SK-N-SH (cell line): ENCODE results near the gene GTF2A1L.

Source experiments
- CTCF ChIP-seq: fragments of 200-600 bp; sonication (generic); IDR thresholded peaks from 2 replicates; pipeline ENCODE4 v1.6.1; 2017; ENCODE audit warnings: antibody characterized with exemption, mild to moderate bottlenecking, moderate library complexity
- ELF1 ChIP-seq: IDR thresholded peaks from 2 replicates; pipeline ENCODE4 v1.4.0; 2012
- EP300 ChIP-seq, 2 experiments: IDR thresholded peaks; 2 replicates each; pipeline versions ENCODE4 v1.4.0 to v1.6.1; 2012; ENCODE audit warnings: borderline replicate concordance in 1 of 2, low read depth in 1 of 2, low read length in 1 of 2
- EZH2phosphoT487 ChIP-seq: fragments of 200-600 bp; sonication (generic); IDR thresholded peaks from 2 replicates; pipeline ENCODE4 v1.6.1; 2017; ENCODE audit warnings: low read depth, mixed run types, mild to moderate bottlenecking, antibody characterized with exemption, moderate library complexity, borderline replicate concordance
- GATA2 ChIP-seq: sonication (generic); formaldehyde crosslinking; IDR thresholded peaks from 2 replicates; pipeline ENCODE4 v1.5.0; 2020; ENCODE audit warnings: mild to moderate bottlenecking, missing genetic modification reagents
- MAX ChIP-seq: IDR thresholded peaks from 2 replicates; pipeline ENCODE4 v1.4.0; 2012; ENCODE audit warnings: low read depth
- TEAD4 ChIP-seq: IDR thresholded peaks from 2 replicates; pipeline ENCODE4 v1.4.0; 2012; ENCODE audit warnings: mild to moderate bottlenecking, borderline replicate concordance; ENCODE audit not compliant: insufficient read depth
- ZBTB33 ChIP-seq: IDR thresholded peaks from 2 replicates; pipeline ENCODE4 v1.4.0; 2012; ENCODE audit warnings: low read depth, borderline replicate concordance

GRCh38 chr2:48711343-48711742, 93.7 kb downstream of the GTF2A1L start:
- TF ChIP-seq EP300 (IDR thresholded peaks at IDR 0.05; ENCODE audit: borderline replicate concordance in 1 of 2, low read depth in 1 of 2, low read length in 1 of 2) (no peak), CTCF (no peak), ELF1 (no peak), EZH2phosphoT487 (no peak), TEAD4 (no peak), MAX (no peak), GATA2 (no peak), ZBTB33 (no peak)
